K562 (cell line): ENCODE data around the gene AGPAT3. TPM values are rescaled to one million over a fixed set of nuclear protein-coding genes. Genes with fewer than 3 reads are reported as not detected.

ENCODE experiments used
- CREM ChIP-seq: IDR thresholded peaks from 2 replicates; pipeline ENCODE4 v1.6.1; 2014; ENCODE audit warnings: antibody characterized with exemption, low read depth
- CTBP1 ChIP-seq: fragments of 450-650 bp; IDR thresholded peaks from 2 replicates; pipeline ENCODE4 v1.6.1; 2016; ENCODE audit warnings: borderline replicate concordance
- ETV1 ChIP-seq: fragments of 450-650 bp; conservative IDR thresholded peaks from 2 replicates; pipeline ENCODE4 v1.6.1; 2016; ENCODE audit warnings: missing genetic modification characterization, control low read depth, low read depth, missing compliant biosample characterization
- PHB ChIP-seq: fragments of 250-450 bp; sonication (Bioruptor Pico); IDR thresholded peaks from 2 replicates; pipeline ENCODE4 v1.5.0; 2021
- RREB1 ChIP-seq: fragments of 250-450 bp; sonication (Bioruptor Pico); IDR thresholded peaks from 2 replicates; pipeline ENCODE4 v1.4.0; 2020
- RUNX1 ChIP-seq: sonication (generic); IDR thresholded peaks from 2 replicates; pipeline ENCODE4 v1.6.1; 2016; ENCODE audit warnings: antibody characterized with exemption, low read depth
- SMAD3 ChIP-seq: fragments of 450-650 bp; formaldehyde crosslinking; conservative IDR thresholded peaks from 2 replicates; pipeline ENCODE4 v1.4.0; 2020; ENCODE audit warnings: mild to moderate bottlenecking
- SRSF9 ChIP-seq: fragments of 200-400 bp; formaldehyde crosslinking; IDR thresholded peaks from 2 replicates; pipeline ENCODE4 v1.6.1; 2017; ENCODE audit warnings: low read depth, low read length, borderline replicate concordance
- TAF9B ChIP-seq: fragments of 450-650 bp; IDR thresholded peaks from 2 replicates; pipeline ENCODE4 v1.6.1; 2018; ENCODE audit warnings: mild to moderate bottlenecking; ENCODE audit not compliant: partially characterized antibody
- ZKSCAN3 ChIP-seq: fragments of 250-450 bp; sonication (Bioruptor Pico); IDR thresholded peaks from 2 replicates; pipeline ENCODE4 v1.4.0; 2020
- ZNF12 ChIP-seq: sonication (generic); formaldehyde crosslinking; IDR thresholded peaks from 2 replicates; pipeline ENCODE4 v1.4.0; 2020; ENCODE audit warnings: mild to moderate bottlenecking, missing genetic modification reagents
- ZNF398 ChIP-seq: fragments of 250-450 bp; sonication (Bioruptor Pico); IDR thresholded peaks from 2 replicates; pipeline ENCODE4 v1.8.0; 2021; ENCODE audit warnings: moderate library complexity, mild to moderate bottlenecking, inconsistent platforms
- ZNF431 ChIP-seq: sonication (generic); formaldehyde crosslinking; IDR thresholded peaks from 2 replicates; pipeline ENCODE4 v1.8.0; 2022; ENCODE audit warnings: mild to moderate bottlenecking, missing genetic modification reagents
- ZSCAN29 ChIP-seq: fragments of 450-650 bp; IDR thresholded peaks from 2 replicates; pipeline ENCODE4 v1.6.1; 2017
- polyA plus RNA-seq, 8 experiments: library from polyadenylated mRNA; depleted of rRNA in 4 of 8; stranded (reverse) in 5 of 8; unstranded in 3 of 8; fragments of >200 nt; fragmentation: Nextera tagmentation in 2 of 8; fragmentation: Illumina TruSeq in 1 of 8; extraction: Ambion mirVana in 2 of 8; extraction: Trizol in 1 of 8; gene quantifications; 2 replicates each; pipeline versions ENCODE4 v1.2.1 to v1.2.3, GENCODE V29; 2011 to 2014; ENCODE audit warnings: inconsistent platforms in 1 of 8, missing spikeins in 1 of 8
- total RNA-seq, 7 experiments: library from RNA; depleted of rRNA in 6 of 7; stranded (reverse); fragments of >200 nt in 6 of 7; fragmentation: Illumina TruSeq in 2 of 7; extraction: Trizol in 2 of 7; gene quantifications; 2 replicates each; pipeline versions ENCODE4 v1.2.1 to v1.2.3, GENCODE V29; 2011 to 2021; ENCODE audit warnings: low replicate concordance in 1 of 7
- TF ChIP-seq, protein P1 (sequence below): fragments of 450-650 bp; formaldehyde crosslinking; IDR thresholded peaks from 2 replicates; pipeline ENCODE4 v1.4.0; 2020; ENCODE audit warnings: mild to moderate bottlenecking, mixed read lengths
- TF ChIP-seq, protein P2 (sequence below): fragments of 250-450 bp; sonication (Bioruptor Pico); IDR thresholded peaks from 2 replicates; pipeline ENCODE4 v1.9.0; 2021; ENCODE audit warnings: mild to moderate bottlenecking, inconsistent platforms

Gene AGPAT3
- total and polyA plus RNA-seq, 9 of the 15 experiments (the other 6 are each of a cell fraction or from before 2014, with no cell fraction given) = 1.5 to 88.4 (median 35.7) TPM

DNA sequence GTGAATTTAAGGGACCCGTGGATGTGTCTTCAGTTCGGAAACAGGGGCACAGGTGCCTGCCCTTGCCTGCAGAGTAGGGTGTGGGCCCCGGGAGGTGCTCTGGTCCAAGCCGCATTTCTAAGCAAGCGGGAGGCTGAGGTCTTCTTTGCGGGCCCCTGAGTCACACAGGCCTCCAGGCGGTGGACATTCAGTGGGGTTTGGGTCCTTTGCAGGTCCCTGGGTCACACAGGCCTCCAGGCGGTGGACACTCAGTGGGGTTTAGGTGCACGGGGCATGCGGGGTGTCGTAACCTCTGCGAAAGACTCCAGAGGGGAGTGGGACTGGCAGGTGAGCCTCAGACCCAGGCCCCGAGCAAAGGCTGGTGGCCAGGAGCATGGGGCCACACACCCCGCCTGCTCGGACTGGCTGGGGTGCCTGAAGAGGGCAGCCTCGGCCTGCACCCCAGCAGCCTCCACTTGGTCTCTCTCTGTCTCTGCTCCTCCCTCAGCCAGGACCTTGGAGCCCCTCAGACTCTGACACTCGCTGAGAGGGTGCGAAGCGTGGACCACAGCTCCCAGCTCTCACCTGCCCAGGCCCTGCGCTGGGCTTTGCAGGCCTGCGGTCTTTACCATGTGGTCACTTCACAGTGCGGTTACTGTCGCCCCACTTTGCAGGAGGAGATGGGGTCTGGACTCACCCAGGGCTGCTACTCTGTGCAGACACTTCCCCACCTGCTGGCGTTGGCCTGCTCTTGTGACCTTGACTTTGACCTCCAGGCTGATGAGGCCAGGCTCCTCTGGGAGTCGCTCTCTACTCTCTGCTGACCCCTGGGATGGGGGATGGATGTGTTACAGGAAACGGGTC lies 6.0 kb upstream of the AGPAT3 start (continued):
- no peak for TF ChIP-seq SRSF9
- TF ChIP-seq PHB = no peak
- TF ChIP-seq SMAD3 = no peak
- TF ChIP-seq RREB1 = 0 out of 2 replicates have a peak, but pooled peaks have one; percentile 29
- TF ChIP-seq, protein P1, sequence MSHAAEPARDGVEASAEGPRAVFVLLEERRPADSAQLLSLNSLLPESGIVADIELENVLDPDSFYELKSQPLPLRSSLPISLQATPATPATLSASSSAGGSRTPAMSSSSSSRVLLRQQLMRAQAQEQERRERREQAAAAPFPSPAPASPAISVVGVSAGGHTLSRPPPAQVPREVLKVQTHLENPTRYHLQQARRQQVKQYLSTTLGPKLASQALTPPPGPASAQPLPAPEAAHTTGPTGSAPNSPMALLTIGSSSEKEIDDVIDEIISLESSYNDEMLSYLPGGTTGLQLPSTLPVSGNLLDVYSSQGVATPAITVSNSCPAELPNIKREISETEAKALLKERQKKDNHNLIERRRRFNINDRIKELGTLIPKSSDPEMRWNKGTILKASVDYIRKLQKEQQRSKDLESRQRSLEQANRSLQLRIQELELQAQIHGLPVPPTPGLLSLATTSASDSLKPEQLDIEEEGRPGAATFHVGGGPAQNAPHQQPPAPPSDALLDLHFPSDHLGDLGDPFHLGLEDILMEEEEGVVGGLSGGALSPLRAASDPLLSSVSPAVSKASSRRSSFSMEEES = no peak
- TF ChIP-seq CTBP1 = peak; percentile 13; the same call in 1 of the 2 replicates
- no peak for TF ChIP-seq ZNF12
- no peak for TF ChIP-seq ZNF398
- TF ChIP-seq ZSCAN29 = no peak
- TF ChIP-seq, protein P2, sequence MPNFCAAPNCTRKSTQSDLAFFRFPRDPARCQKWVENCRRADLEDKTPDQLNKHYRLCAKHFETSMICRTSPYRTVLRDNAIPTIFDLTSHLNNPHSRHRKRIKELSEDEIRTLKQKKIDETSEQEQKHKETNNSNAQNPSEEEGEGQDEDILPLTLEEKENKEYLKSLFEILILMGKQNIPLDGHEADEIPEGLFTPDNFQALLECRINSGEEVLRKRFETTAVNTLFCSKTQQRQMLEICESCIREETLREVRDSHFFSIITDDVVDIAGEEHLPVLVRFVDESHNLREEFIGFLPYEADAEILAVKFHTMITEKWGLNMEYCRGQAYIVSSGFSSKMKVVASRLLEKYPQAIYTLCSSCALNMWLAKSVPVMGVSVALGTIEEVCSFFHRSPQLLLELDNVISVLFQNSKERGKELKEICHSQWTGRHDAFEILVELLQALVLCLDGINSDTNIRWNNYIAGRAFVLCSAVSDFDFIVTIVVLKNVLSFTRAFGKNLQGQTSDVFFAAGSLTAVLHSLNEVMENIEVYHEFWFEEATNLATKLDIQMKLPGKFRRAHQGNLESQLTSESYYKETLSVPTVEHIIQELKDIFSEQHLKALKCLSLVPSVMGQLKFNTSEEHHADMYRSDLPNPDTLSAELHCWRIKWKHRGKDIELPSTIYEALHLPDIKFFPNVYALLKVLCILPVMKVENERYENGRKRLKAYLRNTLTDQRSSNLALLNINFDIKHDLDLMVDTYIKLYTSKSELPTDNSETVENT (CRISPR knock-in tag) = no peak
- TF ChIP-seq ZNF431 (CRISPR knock-in tag) = no peak
- TF ChIP-seq ETV1 (tag) = 0 out of 2 replicates have a peak, but pooled peaks have one; percentile 17
- no peak for TF ChIP-seq ZKSCAN3 (CRISPR knock-in tag)
- TF ChIP-seq RUNX1 = 0 out of 2 replicates have a peak, but pooled peaks have one; percentile 12
- 0 out of 2 replicates have a peak, but pooled peaks have one; percentile 12 for TF ChIP-seq CREM
- no peak for TF ChIP-seq TAF9B
